GM12874 (cell line): ENCODE data around the gene MRPL39.

Source experiments
- TF ChIP-seq, protein P1 (sequence below): IDR thresholded peaks from 2 replicates; pipeline ENCODE4 v1.5.1; 2011; ENCODE audit warnings: low read depth, mild to moderate bottlenecking, control low read depth, low read length, moderate library complexity; ENCODE audit not compliant: insufficient read depth

MRPL39 gene

DNA sequence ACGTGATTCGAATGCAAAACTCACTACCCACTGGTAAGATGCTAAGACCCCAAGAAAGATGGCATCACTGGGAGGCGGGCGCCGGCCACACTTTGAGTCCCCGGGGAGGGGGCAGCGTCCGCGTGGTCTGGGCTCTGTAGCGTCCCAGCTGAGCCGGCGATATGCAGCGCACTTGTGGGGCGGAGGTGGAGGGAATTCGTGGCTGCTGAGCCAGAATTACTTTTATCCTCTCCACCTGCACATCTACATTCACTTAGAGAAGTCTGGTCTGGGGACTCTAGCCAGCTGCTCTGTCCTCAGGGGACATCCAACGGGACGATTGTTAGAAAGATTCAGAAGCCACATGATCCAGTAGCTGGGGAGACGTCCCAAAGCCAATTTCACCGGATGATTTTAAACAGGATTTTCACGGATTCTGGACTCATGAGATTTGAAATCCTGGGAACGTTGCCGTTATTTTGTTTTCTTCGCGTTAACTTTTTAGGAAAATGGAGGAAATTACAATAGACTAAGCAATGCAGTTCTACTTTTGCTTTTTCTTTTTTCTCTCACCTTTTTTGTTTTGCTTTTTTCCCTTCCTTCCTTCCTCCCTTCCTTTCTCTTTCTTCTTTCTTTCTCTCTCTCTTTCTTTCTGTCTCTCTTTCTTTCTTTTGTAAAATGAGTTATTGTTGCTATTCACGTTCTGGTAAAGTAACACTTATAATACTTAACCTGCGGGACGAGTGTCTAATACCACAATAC is 33.1 kb upstream of the MRPL39 start:
- TF ChIP-seq, protein P1, sequence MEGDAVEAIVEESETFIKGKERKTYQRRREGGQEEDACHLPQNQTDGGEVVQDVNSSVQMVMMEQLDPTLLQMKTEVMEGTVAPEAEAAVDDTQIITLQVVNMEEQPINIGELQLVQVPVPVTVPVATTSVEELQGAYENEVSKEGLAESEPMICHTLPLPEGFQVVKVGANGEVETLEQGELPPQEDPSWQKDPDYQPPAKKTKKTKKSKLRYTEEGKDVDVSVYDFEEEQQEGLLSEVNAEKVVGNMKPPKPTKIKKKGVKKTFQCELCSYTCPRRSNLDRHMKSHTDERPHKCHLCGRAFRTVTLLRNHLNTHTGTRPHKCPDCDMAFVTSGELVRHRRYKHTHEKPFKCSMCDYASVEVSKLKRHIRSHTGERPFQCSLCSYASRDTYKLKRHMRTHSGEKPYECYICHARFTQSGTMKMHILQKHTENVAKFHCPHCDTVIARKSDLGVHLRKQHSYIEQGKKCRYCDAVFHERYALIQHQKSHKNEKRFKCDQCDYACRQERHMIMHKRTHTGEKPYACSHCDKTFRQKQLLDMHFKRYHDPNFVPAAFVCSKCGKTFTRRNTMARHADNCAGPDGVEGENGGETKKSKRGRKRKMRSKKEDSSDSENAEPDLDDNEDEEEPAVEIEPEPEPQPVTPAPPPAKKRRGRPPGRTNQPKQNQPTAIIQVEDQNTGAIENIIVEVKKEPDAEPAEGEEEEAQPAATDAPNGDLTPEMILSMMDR: no peak

DNA sequence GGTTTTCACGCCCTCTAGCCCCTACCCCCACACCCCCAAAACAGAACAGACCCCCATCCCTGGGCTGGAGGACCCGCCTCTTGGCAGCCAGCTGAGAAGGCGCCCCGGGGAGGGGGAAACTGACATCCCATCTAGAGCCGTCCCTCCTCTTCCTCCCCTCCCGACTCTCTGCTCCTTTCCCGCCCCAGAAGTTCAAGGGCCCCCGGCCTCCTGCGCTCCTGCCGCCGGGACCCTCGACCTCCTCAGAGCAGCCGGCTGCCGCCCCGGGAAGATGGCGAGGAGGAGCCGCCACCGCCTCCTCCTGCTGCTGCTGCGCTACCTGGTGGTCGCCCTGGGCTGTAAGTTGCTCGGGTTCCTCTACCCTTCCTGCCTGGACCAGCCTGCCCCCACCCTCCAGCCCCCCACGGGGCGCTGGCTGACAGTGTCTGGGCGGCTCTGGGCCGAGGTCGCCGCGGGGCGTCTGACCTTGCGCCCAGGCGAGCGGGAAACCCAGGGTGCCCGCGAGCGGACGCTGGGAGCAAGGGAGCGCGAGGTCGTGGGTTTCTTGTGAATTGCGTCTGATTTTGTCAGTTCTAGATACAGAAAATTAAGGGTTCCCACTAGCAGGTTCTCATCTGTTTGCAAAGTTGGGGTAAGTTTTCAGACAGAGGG is 32.4 kb upstream of the MRPL39 start:
- TF ChIP-seq, protein P1: peak; percentile 54

DNA sequence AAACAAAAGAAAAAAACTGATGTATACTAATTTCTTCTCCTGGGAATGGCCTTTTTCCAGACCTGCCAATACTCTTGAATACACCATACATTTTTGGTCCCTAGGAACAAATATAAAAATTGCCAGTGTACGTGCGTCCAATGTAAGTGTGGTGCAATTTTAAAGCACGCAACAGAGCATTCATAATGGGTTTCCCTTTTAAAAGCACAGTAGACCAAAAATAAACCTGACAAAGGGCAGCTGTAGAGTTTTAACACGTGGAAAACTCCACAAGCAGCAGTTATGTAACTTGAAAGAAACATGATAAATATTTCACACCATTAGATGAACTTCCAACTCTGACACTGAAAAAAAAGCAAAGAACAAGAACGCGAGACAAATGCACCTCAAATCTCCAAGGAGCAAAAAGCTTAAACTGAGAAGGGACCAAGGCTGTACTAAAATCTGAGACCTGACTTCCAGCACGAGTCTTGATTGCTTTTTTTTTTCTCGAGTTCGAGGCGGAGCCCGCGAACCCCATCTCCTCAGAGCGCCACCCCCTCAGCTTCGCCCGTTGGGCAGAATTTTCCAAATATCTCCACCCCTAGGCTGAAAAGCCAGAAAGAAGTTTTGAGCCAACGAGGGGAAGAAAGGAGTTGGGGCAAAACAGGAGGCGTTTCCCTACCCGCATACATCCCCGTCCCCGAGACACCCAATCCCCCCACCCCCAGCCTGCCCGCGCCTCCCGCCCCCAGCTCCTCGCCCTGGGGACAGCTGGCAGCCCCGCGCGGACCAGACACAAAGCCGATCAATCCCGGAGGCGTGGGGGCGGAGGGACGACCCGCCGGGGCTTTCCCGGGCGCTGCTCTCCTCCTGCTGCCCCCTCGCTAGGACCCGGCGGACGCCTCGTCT is 31.6 kb upstream of the MRPL39 start, which contains the start of gene JAM2:
Gene JAM2 (plus strand): TSS at position 599 of the 891 bp plus-strand sequence. CDS start 564 bp downstream, outside the sequence.
- TF ChIP-seq, protein P1: no peak

DNA sequence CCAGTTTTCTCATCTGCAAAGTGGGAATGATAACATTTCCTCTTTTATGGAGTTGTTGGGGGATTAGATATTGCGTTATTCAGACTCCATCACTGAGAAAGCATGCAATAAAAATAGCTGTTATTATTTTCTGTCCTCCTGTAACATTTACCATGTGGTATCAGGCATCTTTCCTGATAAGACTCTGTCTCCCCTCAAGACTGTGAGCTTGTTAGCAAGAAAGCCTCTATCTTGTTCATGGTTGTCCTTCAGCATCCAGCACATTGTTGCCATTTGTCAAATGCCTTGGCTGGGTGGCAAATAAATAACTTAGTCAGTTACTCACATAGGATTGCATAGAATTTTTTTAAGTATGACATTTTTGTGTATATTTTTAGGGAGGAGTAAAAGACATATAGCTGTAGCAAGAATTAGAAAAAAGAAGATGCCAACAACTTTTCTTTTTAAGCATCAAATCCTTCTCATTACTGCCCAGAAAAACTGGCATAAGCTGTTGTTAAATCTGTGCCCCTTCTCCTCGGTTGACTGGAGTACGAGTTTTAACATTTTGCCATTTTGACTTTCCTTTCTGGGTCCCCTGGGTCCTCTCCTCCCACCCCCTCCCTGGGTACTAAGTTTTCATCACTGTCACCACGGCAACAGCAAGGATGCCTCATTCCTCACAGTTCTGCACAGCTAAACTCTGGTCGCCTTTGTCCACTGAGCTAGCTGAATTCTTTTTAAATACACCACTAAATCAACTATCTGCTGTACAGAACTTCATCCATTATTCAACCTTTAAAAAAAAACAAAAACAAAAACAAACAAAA is 30.8 kb upstream of the MRPL39 start:
- TF ChIP-seq, protein P1: no peak

DNA sequence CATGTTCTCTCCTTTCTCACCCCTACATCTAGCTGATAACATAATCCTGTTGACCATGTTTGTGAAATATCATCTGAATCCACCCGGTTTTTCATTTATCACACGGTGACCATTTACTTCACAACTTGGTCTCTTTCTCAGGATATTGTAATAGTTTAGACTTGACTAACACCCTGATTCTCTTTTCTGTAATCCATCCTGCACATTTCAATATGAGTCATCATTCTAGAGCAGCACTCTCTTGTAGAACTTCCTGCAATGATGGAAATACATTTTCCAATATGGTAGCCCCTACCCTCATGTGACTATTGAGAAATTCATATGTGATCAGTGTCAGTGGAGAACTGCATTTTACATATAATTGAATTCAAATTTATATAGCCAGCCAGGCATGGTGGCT is 29.4 kb upstream of the MRPL39 start:
- TF ChIP-seq, protein P1: no peak

DNA sequence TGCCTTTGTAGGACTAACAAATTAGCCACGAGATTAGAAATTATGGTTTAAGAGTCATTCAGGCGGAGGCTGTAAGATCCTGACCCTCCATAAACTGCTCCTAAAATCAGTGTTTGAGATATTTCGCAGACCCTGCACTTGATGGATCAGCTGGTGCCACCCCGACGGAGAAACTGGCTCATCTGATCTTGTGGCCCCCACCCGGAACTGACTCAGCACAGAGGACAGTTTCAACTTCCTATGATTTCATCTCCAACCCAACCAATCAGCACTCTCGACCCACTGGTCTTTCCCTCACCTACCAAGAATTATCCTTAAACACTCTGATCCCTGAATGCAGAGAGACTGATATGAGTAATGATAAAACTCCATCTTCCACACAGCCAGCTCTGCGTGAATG is 28.0 kb upstream of the MRPL39 start:
- TF ChIP-seq, protein P1: no peak
